Measurements from ENCODE around the gene FOLR3. TPM values are rescaled to one million over a fixed set of nuclear protein-coding genes. Genes with fewer than 3 reads are reported as not detected.
"Not testable (repeated sequence)": the region's sequence is repeated elsewhere in the genome, so short reads cannot be mapped to it uniquely, and the experiment has no call there.

FOLR3 gene
- total and polyA plus RNA-seq, 4 experiments from 2014 or later, result not detected

GRCh38 chr11:72142543-72142942, 7.0 kb downstream of the FOLR3 start:
- H3K4me1 Mint-ChIP-seq, result peaks cover 2 to 14% (median 6%) of the 10 kb centered on the region in 4 donors
- H3K4me3 Mint-ChIP-seq; H3K4me1 ChIP-seq (ENCODE audit: insufficient read depth, low read length); intact Hi-C loops (cut with micrococcal nuclease); H3K27me3 ChIP-seq (ENCODE audit: insufficient read depth, low read length); H3K27ac Mint-ChIP-seq; H3K4me3 ChIP-seq (ENCODE audit: low read length in 2 of 2); POLR2A ChIA-PET (ENCODE audit: partially characterized antibody); H3K9me3 ChIP-seq (ENCODE audit: control insufficient read depth in 1 of 2, low read length in 2 of 2); H3K27ac ChIP-seq (ENCODE audit: low read depth, low read length); DNase-seq; H3K36me3 Mint-ChIP-seq; H3K36me3 ChIP-seq (ENCODE audit: insufficient read depth, low read length); H3K9me3 Mint-ChIP-seq; H3K27me3 Mint-ChIP-seq: not testable (repeated sequence)
- CTCF ChIA-PET (ENCODE audit: partially characterized antibody), result interaction anchor here (1.6 to 5.6 kb wide), 5 partner anchors 11 to 165 kb away, joined by 4 to 188 read pairs (median 14); no protein-coding TSS in a partner anchor

GRCh38 chr11:72144807-72145565, 9.5 kb downstream of the FOLR3 start:
- H3K9me3 Mint-ChIP-seq, result no peaks in the 10 kb centered on the region
- no peaks in the 10 kb centered on the region for H3K9me3 ChIP-seq (ENCODE audit: control insufficient read depth in 1 of 2, low read length in 2 of 2)
- no peak for DNase-seq
- no peaks in the 10 kb centered on the region for H3K4me1 ChIP-seq (ENCODE audit: insufficient read depth, low read length)
- no peak overlapping the region for H3K4me3 ChIP-seq (ENCODE audit: low read length in 2 of 2)
- peaks cover 2 to 11% (median 6%) of the 10 kb centered on the region in 4 donors for H3K4me1 Mint-ChIP-seq
- POLR2A ChIA-PET (ENCODE audit: partially characterized antibody), result interaction anchor here (0.7 to 1.9 kb wide), 4 partner anchors 32 to 120 kb away, joined by 3 to 7 read pairs (median 4); partner anchors contain the start of gene ANAPC15
- no peaks in the 10 kb centered on the region for H3K36me3 Mint-ChIP-seq
- no peak overlapping the region for H3K4me3 Mint-ChIP-seq
- H3K27ac Mint-ChIP-seq, result no peak overlapping the region
- H3K27ac ChIP-seq (ENCODE audit: low read depth, low read length), result no peak overlapping the region
- intact Hi-C loops (cut with micrococcal nuclease), result loop anchor here (1.0 to 2.0 kb wide), 4 partner anchors 32 to 168 kb away; partner anchors contain the start of genes ANAPC15, LRRC51 and NUMA1
- no peaks in the 10 kb centered on the region for H3K27me3 ChIP-seq (ENCODE audit: insufficient read depth, low read length)
- CTCF ChIA-PET (ENCODE audit: partially characterized antibody), result interaction anchor here (0.6 to 5.6 kb wide), 32 partner anchors 9 to 286 kb away, joined by 3 to 188 read pairs (median 7); partner anchors contain the start of genes FOLR3, INPPL1 and LAMTOR1
- peaks cover 0 to 6% of the 10 kb centered on the region in 2 donors for H3K27me3 Mint-ChIP-seq
- H3K36me3 ChIP-seq (ENCODE audit: insufficient read depth, low read length), result no peaks in the 10 kb centered on the region

DNA sequence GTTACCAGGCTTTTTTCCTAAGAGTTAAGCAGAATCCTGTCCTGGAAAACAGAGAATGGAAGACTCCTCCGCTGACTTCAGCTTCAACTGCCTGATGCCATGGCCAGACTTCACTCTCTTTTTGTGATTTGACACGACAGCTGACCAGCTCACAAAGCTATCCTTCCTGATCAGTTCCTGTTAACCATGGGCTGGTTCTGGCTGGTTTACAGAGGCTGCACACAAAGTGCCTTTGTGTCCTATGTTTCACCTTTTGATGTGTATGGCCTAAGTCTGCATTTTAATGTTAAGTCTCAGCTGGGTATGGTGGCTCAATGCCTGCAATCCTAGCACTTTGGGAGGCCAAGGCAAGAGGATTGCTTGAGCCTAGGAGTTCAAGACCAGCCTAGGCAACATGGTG, 11.1 kb downstream of the FOLR3 start:
- H3K27me3 ChIP-seq (ENCODE audit: insufficient read depth, low read length), result no peaks in the 10 kb centered on the region
- no peak for DNase-seq
- intact Hi-C loops (cut with micrococcal nuclease), result no loop called here
- H3K4me1 ChIP-seq (ENCODE audit: insufficient read depth, low read length), result no peaks in the 10 kb centered on the region
- H3K27ac Mint-ChIP-seq, result peak overlapping the region in 1 of 7 donors; percentile 48
- H3K36me3 Mint-ChIP-seq, result no peaks in the 10 kb centered on the region
- H3K4me1 Mint-ChIP-seq, result peaks cover 0 to 3% (median 1%) of the 10 kb centered on the region in 4 donors
- no peaks in the 10 kb centered on the region for H3K9me3 ChIP-seq (ENCODE audit: control insufficient read depth in 1 of 2, low read length in 2 of 2)
- H3K4me3 Mint-ChIP-seq, result no peak overlapping the region
- no peak overlapping the region for H3K4me3 ChIP-seq (ENCODE audit: low read length in 2 of 2)
- ChIA-PET CTCF (ENCODE audit: partially characterized antibody) (interaction anchor here (1.1 to 5.6 kb wide), 4 partner anchors 10 to 169 kb away, joined by 3 to 188 read pairs (median 5); no protein-coding TSS in a partner anchor), POLR2A (ENCODE audit: partially characterized antibody) (no interaction called here)
- no peak overlapping the region for H3K27ac ChIP-seq (ENCODE audit: low read depth, low read length)
- H3K9me3 Mint-ChIP-seq, result no peaks in the 10 kb centered on the region
- peaks cover 0 to 6% of the 10 kb centered on the region in 2 donors for H3K27me3 Mint-ChIP-seq
- no peaks in the 10 kb centered on the region for H3K36me3 ChIP-seq (ENCODE audit: insufficient read depth, low read length)

- no peak for DNase-seq
- Mint-ChIP-seq H3K36me3 (no peaks in the 10 kb centered on the region), H3K9me3 (no peaks in the 10 kb centered on the region), H3K27me3 (peaks cover 2 to 5% of the 10 kb centered on the region in 2 donors), H3K4me3 (no peak overlapping the region), H3K27ac (no peak overlapping the region), H3K4me1 (no peaks in the 10 kb centered on the region)
- no peaks in the 10 kb centered on the region for H3K27me3 ChIP-seq (ENCODE audit: insufficient read depth, low read length)
- no peak overlapping the region for H3K27ac ChIP-seq (ENCODE audit: low read depth, low read length)
- H3K9me3 ChIP-seq (ENCODE audit: control insufficient read depth in 1 of 2, low read length in 2 of 2), result no peaks in the 10 kb centered on the region
- intact Hi-C loops (cut with micrococcal nuclease), result no loop called here
- H3K4me3 ChIP-seq (ENCODE audit: low read length in 2 of 2), result no peak overlapping the region
- ChIA-PET POLR2A (ENCODE audit: partially characterized antibody) (no interaction called here), CTCF (ENCODE audit: partially characterized antibody) (no interaction called here)
- no peaks in the 10 kb centered on the region for H3K4me1 ChIP-seq (ENCODE audit: insufficient read depth, low read length)
- H3K36me3 ChIP-seq (ENCODE audit: insufficient read depth, low read length), result no peaks in the 10 kb centered on the region
Measured at GRCh38 chr11:72150882-72151281, 15.4 kb downstream of the FOLR3 start.

DNA sequence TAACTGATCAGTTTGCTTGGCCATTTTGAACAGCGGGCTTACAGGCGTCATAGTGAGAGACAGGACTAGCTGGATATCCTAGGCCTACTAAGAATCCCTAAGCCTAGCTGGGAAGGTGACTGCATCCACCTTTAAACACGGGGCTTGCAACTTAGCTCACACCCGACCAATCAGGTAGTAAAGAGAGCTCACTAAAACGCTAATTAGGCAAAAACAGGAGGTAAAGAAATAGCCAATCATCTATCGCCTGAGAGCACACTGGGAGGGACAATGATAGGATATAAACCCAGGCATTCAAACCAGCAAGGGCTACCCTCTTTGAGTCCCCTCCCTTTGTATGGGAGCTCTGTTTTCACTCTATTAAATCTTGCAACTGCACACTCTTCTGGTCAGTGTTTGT, 18.3 kb downstream of the FOLR3 start:
- H3K27ac Mint-ChIP-seq; POLR2A ChIA-PET (ENCODE audit: partially characterized antibody); H3K4me1 ChIP-seq (ENCODE audit: insufficient read depth, low read length): not testable (repeated sequence)

DNA sequence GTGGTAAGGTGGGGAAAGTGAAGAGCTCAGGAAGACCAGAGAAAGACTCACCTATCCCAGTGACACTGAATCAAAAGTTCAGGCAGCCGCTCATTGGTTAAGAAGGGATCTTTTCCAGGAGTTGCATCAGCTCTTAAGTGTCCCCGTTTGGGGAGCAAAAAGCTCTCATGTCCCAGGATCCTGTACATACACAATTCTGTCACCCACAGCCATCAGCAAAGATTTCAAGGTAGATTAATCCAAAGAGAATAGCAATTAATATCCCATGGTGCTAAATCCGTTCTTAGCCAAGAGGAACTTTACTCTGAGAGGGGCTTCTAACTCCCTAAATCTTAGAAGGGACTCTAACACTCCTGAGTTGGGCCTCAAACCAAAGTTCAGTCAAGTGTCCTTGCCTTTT, 19.3 kb downstream of the FOLR3 start:
- Histone ChIP-seq H3K27ac (ENCODE audit: low read depth, low read length) (no peak overlapping the region), H3K4me3 (ENCODE audit: low read length in 2 of 2) (no peak overlapping the region), H3K27me3 (ENCODE audit: insufficient read depth, low read length) (no peaks in the 10 kb centered on the region), H3K36me3 (ENCODE audit: insufficient read depth, low read length) (no peaks in the 10 kb centered on the region), H3K4me1 (ENCODE audit: insufficient read depth, low read length) (no peaks in the 10 kb centered on the region), H3K9me3 (ENCODE audit: control insufficient read depth in 1 of 2, low read length in 2 of 2) (no peaks in the 10 kb centered on the region)
- Mint-ChIP-seq H3K36me3 (no peaks in the 10 kb centered on the region), H3K27me3 (peaks cover 5 to 16% of the 10 kb centered on the region in 2 donors), H3K9me3 (no peaks in the 10 kb centered on the region), H3K4me1 (no peaks in the 10 kb centered on the region), H3K4me3 (no peak overlapping the region), H3K27ac (peak overlapping the region in 1 of 7 donors; percentile 16)
- intact Hi-C loops (cut with micrococcal nuclease), result no loop called here
- ChIA-PET CTCF (ENCODE audit: partially characterized antibody) (interaction anchor here (2.7 kb wide), 1 partner anchor 10 kb away, joined by 22 read pairs; no protein-coding TSS in a partner anchor), POLR2A (ENCODE audit: partially characterized antibody) (no interaction called here)
- no peak for DNase-seq

More for the DNA sequence above, 18.3 kb downstream of the FOLR3 start:
- H3K4me1 Mint-ChIP-seq; H3K27ac ChIP-seq (ENCODE audit: low read depth, low read length); DNase-seq; H3K27me3 Mint-ChIP-seq; H3K9me3 Mint-ChIP-seq; H3K36me3 ChIP-seq (ENCODE audit: insufficient read depth, low read length); H3K27me3 ChIP-seq (ENCODE audit: insufficient read depth, low read length); intact Hi-C loops (cut with micrococcal nuclease); H3K4me3 ChIP-seq (ENCODE audit: low read length in 2 of 2); H3K9me3 ChIP-seq (ENCODE audit: control insufficient read depth in 1 of 2, low read length in 2 of 2); H3K36me3 Mint-ChIP-seq: not testable (repeated sequence)
- CTCF ChIA-PET (ENCODE audit: partially characterized antibody), result interaction anchor here (1.6 to 2.7 kb wide), 2 partner anchors 9 to 177 kb away, joined by 5 to 22 read pairs; no protein-coding TSS in a partner anchor
- peak overlapping the region in 1 of 8 donors; percentile 59 for H3K4me3 Mint-ChIP-seq

GRCh38 chr11:72155751-72156150, 20.2 kb downstream of the FOLR3 start:
- ChIA-PET CTCF (ENCODE audit: partially characterized antibody) (interaction anchor here (1.0 to 3.2 kb wide), 2 partner anchors 11 to 27 kb away, joined by 6 to 16 read pairs; no protein-coding TSS in a partner anchor), POLR2A (ENCODE audit: partially characterized antibody) (no interaction called here)
- Histone ChIP-seq H3K27ac (ENCODE audit: low read depth, low read length) (no peak overlapping the region), H3K4me1 (ENCODE audit: insufficient read depth, low read length) (no peaks in the 10 kb centered on the region), H3K9me3 (ENCODE audit: control insufficient read depth in 1 of 2, low read length in 2 of 2) (no peaks in the 10 kb centered on the region), H3K27me3 (ENCODE audit: insufficient read depth, low read length) (no peaks in the 10 kb centered on the region), H3K36me3 (ENCODE audit: insufficient read depth, low read length) (no peaks in the 10 kb centered on the region), H3K4me3 (ENCODE audit: low read length in 2 of 2) (no peak overlapping the region)
- intact Hi-C loops (cut with micrococcal nuclease), result no loop called here
- Mint-ChIP-seq H3K27me3 (peaks cover 8 to 23% of the 10 kb centered on the region in 2 donors), H3K36me3 (no peaks in the 10 kb centered on the region), H3K4me3 (no peak overlapping the region), H3K9me3 (no peaks in the 10 kb centered on the region), H3K27ac (no peak overlapping the region), H3K4me1 (no peaks in the 10 kb centered on the region)
- no peak for DNase-seq

All from CD4-positive, alpha-beta memory T cell (primary cell).